Liver (tissue), 9 donors: ENCODE data around the gene B3GNT5. TPM values are rescaled to one million over a fixed set of nuclear protein-coding genes. Genes with fewer than 3 reads are reported as not detected.

Experiments used
- DNase-seq: peaks from one replicate; pipeline ENCODE4 v3.0.0-alpha.2; 2017; ENCODE audit warnings: low spot score
- H3K27ac ChIP-seq, 2 donors: one replicate each; pipeline ENCODE4 v1.7.0; 2013; ENCODE audit warnings: inconsistent platforms in 2 of 2, low read length in 2 of 2, control low read depth in 1 of 2, low read depth in 1 of 2, mild to moderate bottlenecking in 1 of 2
- H3K27me3 ChIP-seq, 4 donors: one replicate each; pipeline versions ENCODE4 v1.6.1 to v1.7.0; 2013; ENCODE audit warnings: low read length in 3 of 4, inconsistent platforms in 1 of 4, mild to moderate bottlenecking in 1 of 4, moderate library complexity in 1 of 4; ENCODE audit not compliant: control insufficient read depth in 4 of 4, insufficient read depth in 4 of 4
- H3K36me3 ChIP-seq, 4 donors: one replicate each; pipeline versions ENCODE4 v1.6.1 to v1.7.0; 2013; ENCODE audit warnings: low read length in 3 of 4, mild to moderate bottlenecking in 3 of 4, low read depth in 1 of 4, moderate library complexity in 1 of 4; ENCODE audit not compliant: control insufficient read depth in 4 of 4, insufficient read depth in 3 of 4
- H3K4me1 ChIP-seq, 4 donors: one replicate each; pipeline versions ENCODE4 v1.6.1 to v1.7.0; 2013; ENCODE audit warnings: low read length in 3 of 4, mild to moderate bottlenecking in 3 of 4, moderate library complexity in 1 of 4; ENCODE audit not compliant: control insufficient read depth in 4 of 4, insufficient read depth in 4 of 4
- H3K4me3 ChIP-seq, 3 donors: one replicate each; pipeline versions ENCODE4 v1.6.1 to v1.7.0; 2013; ENCODE audit warnings: low read length in 3 of 3, control low read depth in 1 of 3, low read depth in 1 of 3, mild to moderate bottlenecking in 1 of 3
- H3K9ac ChIP-seq, 2 donors: one replicate each; pipeline ENCODE4 v1.7.0; 2013; ENCODE audit warnings: low read length in 2 of 2, mild to moderate bottlenecking in 2 of 2, moderate library complexity in 2 of 2, control low read depth in 1 of 2, low read depth in 1 of 2
- H3K9me3 ChIP-seq, 4 donors: one replicate each; pipeline versions ENCODE4 v1.6.1 to v1.7.0; 2013; ENCODE audit warnings: low read length in 3 of 4; ENCODE audit not compliant: control insufficient read depth in 4 of 4
- CTCF ChIP-seq: fragments of 150-350 bp; IDR thresholded peaks from 2 replicates; pipeline ENCODE4 v1.5.1; 2017; ENCODE audit warnings: improper control_type of control experiment, low read depth, low read length; ENCODE audit not compliant: missing input control
- EGR1 ChIP-seq, 2 donors: IDR thresholded peaks; 2 replicates each; pipeline ENCODE4 v1.6.1; 2016 to 2018; ENCODE audit warnings: antibody characterized with exemption in 2 of 2, low read depth in 2 of 2
- FOXA1 ChIP-seq: IDR thresholded peaks from 2 replicates; pipeline ENCODE4 v1.6.1; 2016; ENCODE audit warnings: antibody characterized with exemption
- FOXA2 ChIP-seq: IDR thresholded peaks from 2 replicates; pipeline ENCODE4 v1.6.1; 2016; ENCODE audit warnings: antibody characterized with exemption
- GABPA ChIP-seq, 2 donors: IDR thresholded peaks in 1 of 2; conservative IDR thresholded peaks in 1 of 2; 2 replicates each; pipeline ENCODE4 v1.6.1; 2016; ENCODE audit warnings: antibody characterized with exemption in 2 of 2, mild to moderate bottlenecking in 1 of 2, moderate library complexity in 1 of 2
- HNF4A ChIP-seq, 2 donors: conservative IDR thresholded peaks; 2 replicates each; pipeline ENCODE4 v1.6.1; 2016; ENCODE audit warnings: antibody characterized with exemption in 2 of 2, mild to moderate bottlenecking in 2 of 2
- HNF4G ChIP-seq: IDR thresholded peaks from 2 replicates; pipeline ENCODE4 v1.6.1; 2016; ENCODE audit warnings: antibody characterized with exemption
- JUND ChIP-seq, 2 donors: IDR thresholded peaks; 2 replicates each; pipeline ENCODE4 v1.6.1; 2016; ENCODE audit warnings: antibody characterized with exemption in 2 of 2
- MAX ChIP-seq: IDR thresholded peaks from 2 replicates; pipeline ENCODE4 v1.6.1; 2016; ENCODE audit warnings: antibody characterized with exemption
- RAD21 ChIP-seq, 2 donors: IDR thresholded peaks; 2 replicates each; pipeline ENCODE4 v1.6.1; 2016; ENCODE audit warnings: antibody characterized with exemption in 2 of 2, mild to moderate bottlenecking in 2 of 2
- SP1 ChIP-seq: IDR thresholded peaks from 2 replicates; pipeline ENCODE4 v1.6.1; 2018; ENCODE audit warnings: antibody characterized with exemption, mild to moderate bottlenecking
- TAF1 ChIP-seq: conservative IDR thresholded peaks from 2 replicates; pipeline ENCODE4 v1.6.1; 2016; ENCODE audit warnings: antibody characterized with exemption, mild to moderate bottlenecking
- YY1 ChIP-seq: IDR thresholded peaks from 2 replicates; pipeline ENCODE4 v1.6.1; 2016; ENCODE audit warnings: antibody characterized with exemption, mild to moderate bottlenecking
- WGBS: extraction: QIAGEN DNeasy Blood & Tissue Kit; methylation state at CpG from one replicate; pipeline ENCODE4 v1.1.7; 2013; 5-methylcytosine and 5-hydroxymethylcytosine counted together
- polyA plus RNA-seq, 2 donors: library from polyadenylated mRNA; stranded (reverse) in 1 of 2; unstranded in 1 of 2; fragments of 200-250 nt in 1 of 2; fragments of >200 nt in 1 of 2; fragmentation: Nextera tagmentation in 1 of 2; extraction: Ambion mirVana in 1 of 2; gene quantifications; one replicate each; pipeline versions ENCODE4 v1.2.1 to v1.2.3, GENCODE V29; 2013 to 2015
- total RNA-seq, 2 donors: library from RNA; depleted of rRNA; stranded (reverse); fragments of >200 nt; gene quantifications; one replicate each; pipeline ENCODE4 v1.2.3, GENCODE V29; 2014
- TF ChIP-seq, protein P1 (sequence below): IDR thresholded peaks from 2 replicates; pipeline ENCODE4 v1.6.1; 2016; ENCODE audit warnings: antibody characterized with exemption
- TF ChIP-seq, protein P2 (sequence below): IDR thresholded peaks from 2 replicates; pipeline ENCODE4 v1.6.1; 2016; ENCODE audit warnings: antibody characterized with exemption
- TF ChIP-seq, protein P3 (sequence below): IDR thresholded peaks from 2 replicates; pipeline ENCODE4 v1.6.1; 2016; ENCODE audit warnings: antibody characterized with exemption, mild to moderate bottlenecking
- donor health status: healthy.
- donor health status: healthy.
- donor health status: healthy.
- donor health status: healthy.
- donor health status: healthy.

B3GNT5 gene
- total and polyA plus RNA-seq, 4 donors, result 0.22 to 1.8 (median 0.53) TPM

- no peak for DNase-seq
- no peaks in the 10 kb centered on the region for H3K9me3 ChIP-seq
- H3K4me1 ChIP-seq, result peaks cover 0 to 2% (median 0%) of the 10 kb centered on the region in 4 donors
- no peak for TF ChIP-seq JUND (IDR thresholded peaks at IDR 0.05)
- TF ChIP-seq, protein P1, sequence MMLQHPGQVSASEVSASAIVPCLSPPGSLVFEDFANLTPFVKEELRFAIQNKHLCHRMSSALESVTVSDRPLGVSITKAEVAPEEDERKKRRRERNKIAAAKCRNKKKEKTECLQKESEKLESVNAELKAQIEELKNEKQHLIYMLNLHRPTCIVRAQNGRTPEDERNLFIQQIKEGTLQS, result no peak
- TF ChIP-seq RAD21 (IDR thresholded peaks at IDR 0.05), result no peak
- TF ChIP-seq HNF4A (conservative IDR thresholded peaks at IDR 0.05), result no peak
- TF ChIP-seq MAX, result no peak
- TF ChIP-seq, protein P2, sequence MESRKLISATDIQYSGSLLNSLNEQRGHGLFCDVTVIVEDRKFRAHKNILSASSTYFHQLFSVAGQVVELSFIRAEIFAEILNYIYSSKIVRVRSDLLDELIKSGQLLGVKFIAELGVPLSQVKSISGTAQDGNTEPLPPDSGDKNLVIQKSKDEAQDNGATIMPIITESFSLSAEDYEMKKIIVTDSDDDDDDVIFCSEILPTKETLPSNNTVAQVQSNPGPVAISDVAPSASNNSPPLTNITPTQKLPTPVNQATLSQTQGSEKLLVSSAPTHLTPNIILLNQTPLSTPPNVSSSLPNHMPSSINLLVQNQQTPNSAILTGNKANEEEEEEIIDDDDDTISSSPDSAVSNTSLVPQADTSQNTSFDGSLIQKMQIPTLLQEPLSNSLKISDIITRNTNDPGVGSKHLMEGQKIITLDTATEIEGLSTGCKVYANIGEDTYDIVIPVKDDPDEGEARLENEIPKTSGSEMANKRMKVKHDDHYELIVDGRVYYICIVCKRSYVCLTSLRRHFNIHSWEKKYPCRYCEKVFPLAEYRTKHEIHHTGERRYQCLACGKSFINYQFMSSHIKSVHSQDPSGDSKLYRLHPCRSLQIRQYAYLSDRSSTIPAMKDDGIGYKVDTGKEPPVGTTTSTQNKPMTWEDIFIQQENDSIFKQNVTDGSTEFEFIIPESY, result no peak
- no peak for TF ChIP-seq TAF1
- no peak for TF ChIP-seq CTCF
- no peak for TF ChIP-seq SP1
- TF ChIP-seq EGR1 (IDR thresholded peaks at IDR 0.05; ENCODE audit: low read depth in 2 of 2), result no peak
- TF ChIP-seq, protein P3, sequence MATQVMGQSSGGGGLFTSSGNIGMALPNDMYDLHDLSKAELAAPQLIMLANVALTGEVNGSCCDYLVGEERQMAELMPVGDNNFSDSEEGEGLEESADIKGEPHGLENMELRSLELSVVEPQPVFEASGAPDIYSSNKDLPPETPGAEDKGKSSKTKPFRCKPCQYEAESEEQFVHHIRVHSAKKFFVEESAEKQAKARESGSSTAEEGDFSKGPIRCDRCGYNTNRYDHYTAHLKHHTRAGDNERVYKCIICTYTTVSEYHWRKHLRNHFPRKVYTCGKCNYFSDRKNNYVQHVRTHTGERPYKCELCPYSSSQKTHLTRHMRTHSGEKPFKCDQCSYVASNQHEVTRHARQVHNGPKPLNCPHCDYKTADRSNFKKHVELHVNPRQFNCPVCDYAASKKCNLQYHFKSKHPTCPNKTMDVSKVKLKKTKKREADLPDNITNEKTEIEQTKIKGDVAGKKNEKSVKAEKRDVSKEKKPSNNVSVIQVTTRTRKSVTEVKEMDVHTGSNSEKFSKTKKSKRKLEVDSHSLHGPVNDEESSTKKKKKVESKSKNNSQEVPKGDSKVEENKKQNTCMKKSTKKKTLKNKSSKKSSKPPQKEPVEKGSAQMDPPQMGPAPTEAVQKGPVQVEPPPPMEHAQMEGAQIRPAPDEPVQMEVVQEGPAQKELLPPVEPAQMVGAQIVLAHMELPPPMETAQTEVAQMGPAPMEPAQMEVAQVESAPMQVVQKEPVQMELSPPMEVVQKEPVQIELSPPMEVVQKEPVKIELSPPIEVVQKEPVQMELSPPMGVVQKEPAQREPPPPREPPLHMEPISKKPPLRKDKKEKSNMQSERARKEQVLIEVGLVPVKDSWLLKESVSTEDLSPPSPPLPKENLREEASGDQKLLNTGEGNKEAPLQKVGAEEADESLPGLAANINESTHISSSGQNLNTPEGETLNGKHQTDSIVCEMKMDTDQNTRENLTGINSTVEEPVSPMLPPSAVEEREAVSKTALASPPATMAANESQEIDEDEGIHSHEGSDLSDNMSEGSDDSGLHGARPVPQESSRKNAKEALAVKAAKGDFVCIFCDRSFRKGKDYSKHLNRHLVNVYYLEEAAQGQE, result no peak
- no peak for TF ChIP-seq FOXA1
- TF ChIP-seq YY1, result no peak
- no peak for TF ChIP-seq GABPA (IDR thresholded peaks at IDR 0.05 in 1 of 2, conservative IDR thresholded peaks at IDR 0.05 in 1 of 2)
- TF ChIP-seq FOXA2, result no peak
- no peak for TF ChIP-seq HNF4G
- H3K36me3 ChIP-seq, result no peaks in the 10 kb centered on the region
- H3K4me3 ChIP-seq, result no peak overlapping the region
- WGBS, result 80% methylated on average over 3 of the region's 3 CpGs
- H3K27ac ChIP-seq, result no peak overlapping the region
- H3K9ac ChIP-seq, result no peak overlapping the region
- no peaks in the 10 kb centered on the region for H3K27me3 ChIP-seq
Measured at GRCh38 chr3:183262875-183263378, 9.9 kb downstream of the B3GNT5 start.

- TF ChIP-seq JUND (IDR thresholded peaks at IDR 0.05) (no peak), SP1 (no peak)
- TF ChIP-seq, protein P1, result no peak
- H3K4me3 ChIP-seq, result no peak overlapping the region
- DNase-seq, result no peak
- no peaks in the 10 kb centered on the region for H3K9me3 ChIP-seq
- peaks cover 0 to 2% (median 0%) of the 10 kb centered on the region in 4 donors for H3K4me1 ChIP-seq
- H3K9ac ChIP-seq, result no peak overlapping the region
- H3K36me3 ChIP-seq, result no peaks in the 10 kb centered on the region
- peaks cover 0 to under 1% (median 0%) of the 10 kb centered on the region in 4 donors for H3K27me3 ChIP-seq
- 73% methylated on average over 5 of the region's 5 CpGs for WGBS
- H3K27ac ChIP-seq, result no peak overlapping the region
Measured at GRCh38 chr3:183264268-183264667, 11.2 kb downstream of the B3GNT5 start.
